HG03460 (cell line): Measurements from ENCODE around the gene BAG2.

Experiments
- ATAC-seq: cut with Tn5 transposase; IDR thresholded peaks from one replicate; pipeline ENCODE4 v1.9.1; 2021; ENCODE audit not compliant: unreplicated experiment

Gene BAG2

GRCh38 chr6:57221191-57221935, 49.2 kb downstream of the BAG2 start:
- peak; percentile 52 for ATAC-seq

DNA sequence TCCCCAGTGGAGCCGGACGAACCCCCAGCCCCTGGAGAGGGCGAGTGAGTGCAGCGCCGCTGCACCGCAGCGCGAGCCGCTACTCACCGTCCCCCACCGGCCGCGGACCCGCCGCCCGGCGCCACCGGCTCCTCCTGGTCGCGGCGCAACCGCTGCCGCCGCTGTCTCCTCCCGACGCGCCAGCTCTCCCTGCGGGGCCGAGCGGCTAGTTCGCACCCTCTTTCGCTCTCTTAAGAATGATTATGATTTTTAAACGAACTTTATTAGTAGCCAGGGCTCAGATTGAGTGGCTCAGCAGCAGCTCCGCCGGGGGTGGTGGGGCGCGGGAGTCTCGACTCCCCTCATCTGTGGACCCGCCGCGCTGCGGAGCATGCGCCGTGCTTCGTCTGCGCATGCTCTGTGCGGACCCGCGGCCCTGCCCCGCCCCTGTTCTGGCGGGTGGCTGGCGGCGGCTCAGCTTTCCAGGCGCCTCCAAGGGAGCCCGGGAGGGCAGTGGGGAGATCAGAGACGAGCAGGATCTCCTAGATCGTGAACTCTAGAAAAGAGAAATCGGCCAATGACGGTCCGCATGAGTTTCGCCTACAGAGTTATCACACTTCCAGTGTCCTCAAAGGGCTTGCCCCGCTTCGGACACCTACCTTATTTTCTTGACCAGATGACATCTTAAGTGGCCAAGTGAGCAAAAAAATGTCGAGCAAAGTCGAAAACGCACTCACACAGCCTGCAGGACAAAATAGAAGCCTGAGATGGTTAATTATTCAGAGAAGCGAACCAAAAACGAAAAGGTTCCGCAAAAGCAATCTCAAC, 50.0 kb downstream of the BAG2 start, which contains the start of gene RAB23:
RAB23 (minus strand) TSS at position 372 of the 807 bp plus-strand sequence. CDS start 11,927 bp downstream, outside the sequence.
- ATAC-seq = peak; percentile 82

GRCh38 chr6:57222743-57223077, 50.6 kb downstream of the BAG2 start:
- ATAC-seq = no peak

GRCh38 chr6:57224769-57225515, 52.8 kb downstream of the BAG2 start:
- no peak for ATAC-seq

DNA sequence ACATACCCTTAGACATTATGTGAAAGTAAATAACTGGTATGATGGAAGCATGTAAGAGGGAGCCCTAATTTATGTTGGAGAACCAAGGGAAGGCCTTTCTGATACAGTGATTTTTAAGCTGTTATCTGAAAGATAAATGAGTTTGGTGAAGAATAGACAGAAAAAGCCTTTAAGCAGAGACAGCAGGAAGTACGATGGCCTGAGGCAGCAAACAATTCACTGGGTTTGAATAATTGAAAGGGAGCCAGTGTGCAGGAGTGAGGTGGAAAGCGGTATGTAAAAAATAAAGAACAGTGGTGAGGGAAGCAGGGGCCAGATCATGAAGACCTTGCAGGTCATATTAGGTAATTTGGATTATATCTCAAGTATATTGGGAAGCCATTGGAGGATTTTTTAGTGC, 54.1 kb downstream of the BAG2 start:
- no peak for ATAC-seq
